Stimulated activated effector memory CD8-positive, alpha-beta T cell treated with anti-CD3 and anti-CD28 coated beads, Interleukin-12 subunit alpha, Interleukin-12 subunit beta, amount 100 ng/mL, for 72 hours (primary cell): ENCODE results near the gene RNF17.

ENCODE experiments used
- ATAC-seq: fragments of 150-1000 bp; cut with Tn5 transposase; 2 replicates; pipeline ENCODE4 v1.10.0; 2021
- DNase-seq, 2 donors: peaks; one replicate each; pipeline ENCODE4 v3.0.0; 2021 to 2022; ENCODE audit warnings: low spot score in 2 of 2
- H3K27ac Mint-ChIP-seq: one replicate; pipeline ENCODE4 v1.8.0; 2022; ENCODE audit warnings: mild to moderate bottlenecking, mixed read lengths
- H3K36me3 Mint-ChIP-seq: one replicate; pipeline ENCODE4 v1.8.0; 2022; ENCODE audit warnings: mild to moderate bottlenecking, mixed read lengths
- H3K4me1 Mint-ChIP-seq: one replicate; pipeline ENCODE4 v1.8.0; 2022; ENCODE audit warnings: mixed read lengths
- H3K4me3 Mint-ChIP-seq: one replicate; pipeline ENCODE4 v1.8.0; 2022; ENCODE audit warnings: mild to moderate bottlenecking, mixed read lengths
- H3K9me3 Mint-ChIP-seq: one replicate; pipeline ENCODE4 v1.8.0; 2022; ENCODE audit warnings: mixed read lengths

RNF17 gene

DNA sequence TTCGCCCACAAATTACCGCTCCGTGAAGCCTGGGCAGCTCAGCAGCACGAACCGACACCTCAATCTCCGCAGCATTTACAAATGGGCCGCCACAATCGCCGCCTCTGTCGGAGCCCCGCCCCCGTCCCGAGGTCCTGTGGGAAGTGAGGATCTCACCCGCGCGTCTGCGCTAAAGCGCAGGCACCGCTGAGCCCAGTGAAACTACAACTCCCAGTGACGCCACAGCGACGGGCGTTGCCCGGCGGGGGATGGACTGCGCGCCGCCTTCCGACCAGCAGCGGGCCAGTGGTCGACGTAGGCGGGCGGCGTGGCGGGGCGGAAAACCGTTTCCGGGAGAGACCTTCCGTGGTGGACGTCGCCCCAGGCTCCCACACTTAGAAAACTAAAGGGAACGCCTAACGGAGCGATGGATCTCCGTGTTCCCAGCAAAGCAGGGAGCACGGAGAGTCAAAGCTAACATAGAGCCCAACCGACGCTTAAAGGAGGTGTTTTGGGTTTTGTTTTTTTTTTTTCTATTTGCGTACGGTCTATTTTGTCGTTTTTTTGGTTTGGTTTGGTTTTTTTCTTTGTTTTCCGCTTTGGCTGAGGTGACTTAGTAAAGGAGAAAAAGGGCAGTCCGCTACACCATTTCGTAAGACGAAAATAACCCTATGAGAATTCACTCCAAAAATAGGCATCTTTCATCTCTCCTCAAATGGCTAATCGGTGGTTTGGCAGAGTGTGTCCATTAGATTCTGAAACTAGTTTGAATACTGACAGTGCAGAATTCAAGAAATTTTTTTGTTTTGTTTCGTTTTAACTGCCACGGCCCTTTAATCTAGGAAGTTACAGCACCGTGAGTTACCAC is 159.0 kb downstream of the RNF17 start:
- H3K4me1 Mint-ChIP-seq = peaks cover 10% of the 10 kb centered on the region
- peaks cover 10% of the 10 kb centered on the region for H3K36me3 Mint-ChIP-seq
- ATAC-seq (peak; percentile 99), DNase-seq (peak; percentile 84 to 97)
- H3K4me3 Mint-ChIP-seq = peak overlapping the region; percentile 95
- no peaks in the 10 kb centered on the region for H3K9me3 Mint-ChIP-seq
- peak overlapping the region; percentile 98 for H3K27ac Mint-ChIP-seq

DNA sequence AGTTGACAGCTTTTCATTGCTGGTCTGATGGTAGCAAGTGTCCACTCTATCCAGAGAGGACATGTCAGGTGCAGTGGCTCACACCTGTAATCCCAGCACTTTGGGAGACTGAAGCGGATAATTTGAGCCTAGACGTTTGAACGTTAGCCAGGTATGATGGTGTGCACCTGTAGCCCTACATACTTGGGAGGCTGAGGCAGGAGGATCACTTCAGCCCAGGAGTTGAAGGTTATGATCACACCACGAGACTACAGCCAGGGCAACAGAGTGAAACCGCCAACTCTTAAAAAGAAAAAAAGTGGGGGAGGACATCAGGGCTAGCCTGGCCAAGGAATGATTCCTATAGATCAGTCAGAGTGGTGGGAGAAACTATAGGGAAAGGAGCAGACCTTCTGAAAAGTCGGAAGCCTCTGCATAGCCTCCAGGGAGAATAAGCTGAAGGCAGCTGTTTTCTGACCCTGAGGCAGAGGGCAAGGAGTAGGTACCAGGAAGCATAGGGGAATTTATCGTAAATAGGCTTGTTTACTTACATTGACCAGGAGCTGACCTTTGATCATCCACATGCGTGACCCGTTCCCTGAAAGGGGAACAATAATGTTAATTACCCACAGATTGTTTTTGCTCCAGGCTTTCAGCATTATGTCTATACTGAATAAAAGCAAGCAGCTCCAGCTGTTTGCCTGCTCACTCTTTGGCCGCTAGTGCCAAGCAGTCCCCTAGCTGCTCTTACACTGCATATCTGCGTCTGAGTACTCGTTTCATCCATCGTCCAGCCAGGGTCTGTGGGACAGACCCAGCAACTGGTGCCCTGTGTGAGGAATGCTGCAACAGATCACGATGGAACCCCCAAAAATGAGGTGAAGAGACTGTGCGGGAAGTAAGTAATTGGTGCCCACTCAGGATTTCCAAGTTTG is 161.6 kb downstream of the RNF17 start:
- Mint-ChIP-seq H3K4me1 (peaks cover 10% of the 10 kb centered on the region), H3K9me3 (no peaks in the 10 kb centered on the region), H3K36me3 (peaks cover 10% of the 10 kb centered on the region), H3K27ac (peak overlapping the region; percentile 52), H3K4me3 (no peak overlapping the region)
- no peak for DNase-seq
- no peak for ATAC-seq

DNA sequence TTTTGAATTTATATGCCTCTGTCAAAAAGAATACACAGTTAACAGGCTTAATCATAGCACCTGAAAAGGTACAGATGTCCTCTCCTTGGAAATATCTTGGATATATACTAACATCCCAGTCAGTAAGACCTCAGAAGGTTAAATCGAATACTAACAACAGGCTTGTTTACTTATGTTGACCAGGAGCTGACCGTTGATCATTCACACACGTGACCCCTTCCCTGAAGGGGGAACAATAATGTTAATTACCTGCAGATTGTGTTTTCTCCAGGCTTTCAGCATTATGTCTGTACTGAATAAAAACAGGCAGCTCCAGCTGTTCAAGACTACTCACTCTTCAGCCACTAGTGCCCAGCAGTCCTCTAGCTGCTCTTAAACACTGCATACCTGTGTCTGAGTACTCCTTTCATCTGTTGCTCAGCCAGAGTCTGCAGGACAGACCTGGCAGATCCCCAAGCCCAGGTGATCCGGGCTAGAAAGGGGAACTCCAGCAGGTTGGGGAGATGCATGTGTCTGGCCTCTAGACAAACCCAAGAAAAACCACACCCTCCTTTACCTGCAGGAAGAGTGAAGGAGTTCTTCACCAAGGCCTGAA is 163.9 kb downstream of the RNF17 start:
- peaks cover 5% of the 10 kb centered on the region for H3K4me1 Mint-ChIP-seq
- H3K9me3 Mint-ChIP-seq = no peaks in the 10 kb centered on the region
- no peak overlapping the region for H3K27ac Mint-ChIP-seq
- peaks cover 5% of the 10 kb centered on the region for H3K36me3 Mint-ChIP-seq
- ATAC-seq (no peak), DNase-seq (no peak)
- no peak overlapping the region for H3K4me3 Mint-ChIP-seq

- ATAC-seq = no peak
- no peaks in the 10 kb centered on the region for H3K36me3 Mint-ChIP-seq
- no peaks in the 10 kb centered on the region for H3K9me3 Mint-ChIP-seq
- no peaks in the 10 kb centered on the region for H3K4me1 Mint-ChIP-seq
- DNase-seq = no peak
- H3K27ac Mint-ChIP-seq = no peak overlapping the region
- H3K4me3 Mint-ChIP-seq = no peak overlapping the region
Measured at GRCh38 chr13:24929196-24929595, 165.2 kb downstream of the RNF17 start.
